ENCODE results near the gene SRP19.
A peak's percentile ranks its signal among the peaks of the same experiment; 100 is the strongest.
"Not testable (repeated sequence)": the region's sequence is repeated elsewhere in the genome, so short reads cannot be mapped to it uniquely, and the experiment has no call there.

Gene SRP19

GRCh38 chr5:112876362-112876761, 15.3 kb downstream of the SRP19 start:
- no peak for DNase-seq

GRCh38 chr5:112878101-112878500, 17.0 kb downstream of the SRP19 start:
- no peak for DNase-seq

- DNase-seq: peak; percentile 59
Observed at GRCh38 chr5:112878760-112879159, 17.7 kb downstream of the SRP19 start.

GRCh38 chr5:112880219-112880964, 19.3 kb downstream of the SRP19 start:
- no peak for DNase-seq

- DNase-seq: no peak
Observed at GRCh38 chr5:112883192-112883591, 22.1 kb downstream of the SRP19 start.

- DNase-seq: no peak
Observed at GRCh38 chr5:112885001-112885400, 23.9 kb downstream of the SRP19 start.

GRCh38 chr5:112886975-112887374, 25.9 kb downstream of the SRP19 start:
- peak; percentile 9 for DNase-seq

GRCh38 chr5:112892066-112892465, 31.0 kb downstream of the SRP19 start:
- not testable (repeated sequence) for DNase-seq

- no peak for DNase-seq
Observed at GRCh38 chr5:112892776-112893175, 31.7 kb downstream of the SRP19 start.

GRCh38 chr5:112895682-112896081, 34.6 kb downstream of the SRP19 start:
- DNase-seq: no peak

GRCh38 chr5:112902561-112902960, 41.5 kb downstream of the SRP19 start:
- DNase-seq: no peak

- DNase-seq: not testable (repeated sequence)
Observed at GRCh38 chr5:112904996-112905395, 43.9 kb downstream of the SRP19 start.

GRCh38 chr5:112906637-112907036, 45.5 kb downstream of the SRP19 start:
- DNase-seq: no peak

GRCh38 chr5:112907166-112907631, 46.1 kb downstream of the SRP19 start:
- DNase-seq: no peak

- DNase-seq: no peak
Observed at GRCh38 chr5:112908854-112909253, 47.8 kb downstream of the SRP19 start.

- DNase-seq: no peak
Observed at GRCh38 chr5:112910529-112910928, 49.4 kb downstream of the SRP19 start.

- DNase-seq: no peak
Observed at GRCh38 chr5:112914584-112914983, 53.5 kb downstream of the SRP19 start.

- DNase-seq: no peak
Observed at GRCh38 chr5:112915831-112916230, 54.7 kb downstream of the SRP19 start.

GRCh38 chr5:112917453-112917995, 56.4 kb downstream of the SRP19 start:
- DNase-seq: no peak

GRCh38 chr5:112918136-112918535, 57.0 kb downstream of the SRP19 start:
- DNase-seq: no peak

GRCh38 chr5:112918679-112919078, 57.6 kb downstream of the SRP19 start:
- no peak for DNase-seq

Data from central memory CD4-positive, alpha-beta T cell (primary cell).